Loucy (cell line): ENCODE measurements around the gene MACROD2.

ENCODE experiments used
- CTCF ChIP-seq: fragments of 200-600 bp; sonication (generic); conservative IDR thresholded peaks from 2 replicates; pipeline ENCODE4 v1.5.1; 2014; ENCODE audit warnings: mild to moderate bottlenecking, antibody characterized with exemption, low read length
- EZH2phosphoT487 ChIP-seq: fragments of 200-600 bp; IDR thresholded peaks from 2 replicates; pipeline ENCODE4 v1.6.1; 2018; ENCODE audit warnings: antibody characterized with exemption, mild to moderate bottlenecking, moderate library complexity, borderline replicate concordance

GRCh38 chr20:15675813-15676484, 1680.6 kb downstream of the MACROD2 start:
- TF ChIP-seq CTCF, result no peak
- TF ChIP-seq EZH2phosphoT487, result no peak
